Uterus (tissue), 4 donors: ENCODE data around the gene VPS35L. TPM values are rescaled to one million over a fixed set of nuclear protein-coding genes. Genes with fewer than 3 reads are reported as not detected.

Experiments
- DNase-seq, 2 donors: peaks; one replicate each; pipeline ENCODE4 v3.0.0-alpha.2; 2019 to 2020
- H3K27ac ChIP-seq, 2 donors: fragments of 200-600 bp; sonication (generic); 1 replicate in 1 of 2; 2 replicates in 1 of 2; pipeline ENCODE4 v1.5.1; 2016 to 2018
- H3K27me3 ChIP-seq, 2 donors: fragments of 200-600 bp; sonication (generic); one replicate each; pipeline ENCODE4 v1.5.1; 2018 to 2019; ENCODE audit warnings: control low read depth in 1 of 2
- H3K36me3 ChIP-seq, 2 donors: fragments of 200-600 bp; sonication (generic); one replicate each; pipeline ENCODE4 v1.5.1; 2019; ENCODE audit warnings: control low read depth in 1 of 2
- H3K4me1 ChIP-seq, 2 donors: fragments of 200-600 bp; sonication (generic); one replicate each; pipeline ENCODE4 v1.5.1; 2018 to 2019; ENCODE audit warnings: control low read depth in 1 of 2
- H3K4me3 ChIP-seq, 2 donors: fragments of 200-600 bp; sonication (generic); 1 replicate in 1 of 2; 2 replicates in 1 of 2; pipeline ENCODE4 v1.5.1; 2018 to 2019; ENCODE audit warnings: mild to moderate bottlenecking in 1 of 2
- H3K9me3 ChIP-seq, 2 donors: fragments of 200-600 bp; sonication (generic); one replicate each; pipeline ENCODE4 v1.5.1; 2019; ENCODE audit warnings: control low read depth in 1 of 2
- CTCF ChIP-seq, 4 experiments: fragments of 200-600 bp in 2 of 4; fragments of 450-650 bp in 2 of 4; sonication (generic) in 2 of 4; IDR thresholded peaks; one replicate each; pipeline ENCODE4 v1.5.1; 2016 to 2019; ENCODE audit warnings: antibody characterized with exemption in 4 of 4, mild to moderate bottlenecking in 2 of 4, moderate library complexity in 1 of 4
- POLR2A ChIP-seq, 2 donors: fragments of 450-650 bp; IDR thresholded peaks; one replicate each; pipeline ENCODE4 v1.6.1; 2016; ENCODE audit warnings: antibody characterized with exemption in 2 of 2, mild to moderate bottlenecking in 1 of 2, moderate library complexity in 1 of 2
- intact Hi-C: fragments of 100-400 bp; cut with DNase I; formaldehyde crosslinking; loops from one replicate; pipeline ENCODE4 v1.15.1; 2023; ENCODE audit warnings: low total_unique reads
- total RNA-seq, 4 donors: library from RNA; depleted of rRNA in 3 of 4; stranded (reverse); fragments of >200 nt in 3 of 4; gene quantifications; one replicate each; pipeline versions ENCODE4 v1.1.0 to v1.2.4, GENCODE V29; 2014 to 2023
- donor health status: DM: yes; HTN: yes; CAD: no.

Gene VPS35L
- total RNA-seq, 4 donors from 2014 or later = 34.8 to 110 (median 88.2) TPM

GRCh38 chr16:19523559-19524355 lies 31.7 kb upstream of the VPS35L start, which contains the start of gene CCP110:
Gene CCP110 (plus strand): TSS chr16:19523942. CDS start chr16:19527882, 3,940 bp downstream.
- Histone ChIP-seq H3K27ac (peak within 1 kb of the TSS; percentile 52 to 82), H3K9me3 (no peaks in the 10 kb centered on the region), H3K36me3 (no peaks in the 10 kb centered on the region), H3K4me1 (peaks cover 0 to 3% of the 10 kb centered on the region in 2 donors), H3K4me3 (peak within 1 kb of the TSS; percentile 88 to 99), H3K27me3 (no peaks in the 10 kb centered on the region)
- TF ChIP-seq CTCF (IDR thresholded peaks at IDR 0.05) = no peak
- TF ChIP-seq POLR2A (IDR thresholded peaks at IDR 0.05) = peak; percentile 4 to 50
- peak; percentile 93 to 96 for DNase-seq
- intact Hi-C loops = no loop called here

GRCh38 chr16:19524356-19524615 lies 31.2 kb upstream of the VPS35L start:
- peaks cover 0 to 3% of the 10 kb centered on the region in 2 donors for H3K4me1 ChIP-seq

GRCh38 chr16:19524616-19525384 lies 30.7 kb upstream of the VPS35L start:
- DNase-seq = no peak
- Histone ChIP-seq H3K9me3 (no peaks in the 10 kb centered on the region), H3K36me3 (no peaks in the 10 kb centered on the region), H3K4me3 (peak overlapping the region; percentile 88 to 99), H3K4me1 (peaks cover 0 to 3% of the 10 kb centered on the region in 2 donors), H3K27me3 (no peaks in the 10 kb centered on the region), H3K27ac (peak overlapping the region; percentile 52 to 82)
- intact Hi-C loops = no loop called here
- TF ChIP-seq POLR2A (IDR thresholded peaks at IDR 0.05) (no peak), CTCF (IDR thresholded peaks at IDR 0.05) (no peak)

More at GRCh38 chr16:19524356-19524615, 31.2 kb upstream of the VPS35L start:
- H3K27me3 ChIP-seq = no peaks in the 10 kb centered on the region
- H3K36me3 ChIP-seq = no peaks in the 10 kb centered on the region
- peak overlapping the region; percentile 88 to 99 for H3K4me3 ChIP-seq
- DNase-seq = no peak
- TF ChIP-seq POLR2A (IDR thresholded peaks at IDR 0.05) (no peak), CTCF (IDR thresholded peaks at IDR 0.05) (no peak)
- H3K9me3 ChIP-seq = no peaks in the 10 kb centered on the region
- H3K27ac ChIP-seq = peak overlapping the region; percentile 52 to 82
- intact Hi-C loops = no loop called here

- Histone ChIP-seq H3K27ac (no peak overlapping the region), H3K9me3 (no peaks in the 10 kb centered on the region), H3K36me3 (no peaks in the 10 kb centered on the region), H3K4me1 (peaks cover 0 to 3% of the 10 kb centered on the region in 2 donors), H3K4me3 (peak overlapping the region in 1 of 2 donors; percentile 99), H3K27me3 (no peaks in the 10 kb centered on the region)
- intact Hi-C loops = no loop called here
- no peak for DNase-seq
- TF ChIP-seq CTCF (IDR thresholded peaks at IDR 0.05) (no peak), POLR2A (IDR thresholded peaks at IDR 0.05) (no peak)
Measured at GRCh38 chr16:19525385-19525723, 30.1 kb upstream of the VPS35L start.

- Histone ChIP-seq H3K27ac (no peak overlapping the region), H3K9me3 (no peaks in the 10 kb centered on the region), H3K27me3 (no peaks in the 10 kb centered on the region), H3K36me3 (no peaks in the 10 kb centered on the region), H3K4me3 (no peak overlapping the region), H3K4me1 (peaks cover 0 to 3% of the 10 kb centered on the region in 2 donors)
- no peak for DNase-seq
- TF ChIP-seq POLR2A (IDR thresholded peaks at IDR 0.05) (no peak), CTCF (IDR thresholded peaks at IDR 0.05) (no peak)
- intact Hi-C loops = no loop called here
Measured at GRCh38 chr16:19527161-19527560, 28.3 kb upstream of the VPS35L start.
